GM12873 (cell line): ENCODE data around the gene MYO5C.

Experiments used
- TF ChIP-seq, protein P1 (sequence below): IDR thresholded peaks from 2 replicates; pipeline ENCODE4 v1.5.1; 2012; ENCODE audit warnings: low read depth, mild to moderate bottlenecking, moderate library complexity, low read length, control low read depth; ENCODE audit not compliant: insufficient read depth; ENCODE audit errors: missing control alignments

Gene MYO5C, protein sequence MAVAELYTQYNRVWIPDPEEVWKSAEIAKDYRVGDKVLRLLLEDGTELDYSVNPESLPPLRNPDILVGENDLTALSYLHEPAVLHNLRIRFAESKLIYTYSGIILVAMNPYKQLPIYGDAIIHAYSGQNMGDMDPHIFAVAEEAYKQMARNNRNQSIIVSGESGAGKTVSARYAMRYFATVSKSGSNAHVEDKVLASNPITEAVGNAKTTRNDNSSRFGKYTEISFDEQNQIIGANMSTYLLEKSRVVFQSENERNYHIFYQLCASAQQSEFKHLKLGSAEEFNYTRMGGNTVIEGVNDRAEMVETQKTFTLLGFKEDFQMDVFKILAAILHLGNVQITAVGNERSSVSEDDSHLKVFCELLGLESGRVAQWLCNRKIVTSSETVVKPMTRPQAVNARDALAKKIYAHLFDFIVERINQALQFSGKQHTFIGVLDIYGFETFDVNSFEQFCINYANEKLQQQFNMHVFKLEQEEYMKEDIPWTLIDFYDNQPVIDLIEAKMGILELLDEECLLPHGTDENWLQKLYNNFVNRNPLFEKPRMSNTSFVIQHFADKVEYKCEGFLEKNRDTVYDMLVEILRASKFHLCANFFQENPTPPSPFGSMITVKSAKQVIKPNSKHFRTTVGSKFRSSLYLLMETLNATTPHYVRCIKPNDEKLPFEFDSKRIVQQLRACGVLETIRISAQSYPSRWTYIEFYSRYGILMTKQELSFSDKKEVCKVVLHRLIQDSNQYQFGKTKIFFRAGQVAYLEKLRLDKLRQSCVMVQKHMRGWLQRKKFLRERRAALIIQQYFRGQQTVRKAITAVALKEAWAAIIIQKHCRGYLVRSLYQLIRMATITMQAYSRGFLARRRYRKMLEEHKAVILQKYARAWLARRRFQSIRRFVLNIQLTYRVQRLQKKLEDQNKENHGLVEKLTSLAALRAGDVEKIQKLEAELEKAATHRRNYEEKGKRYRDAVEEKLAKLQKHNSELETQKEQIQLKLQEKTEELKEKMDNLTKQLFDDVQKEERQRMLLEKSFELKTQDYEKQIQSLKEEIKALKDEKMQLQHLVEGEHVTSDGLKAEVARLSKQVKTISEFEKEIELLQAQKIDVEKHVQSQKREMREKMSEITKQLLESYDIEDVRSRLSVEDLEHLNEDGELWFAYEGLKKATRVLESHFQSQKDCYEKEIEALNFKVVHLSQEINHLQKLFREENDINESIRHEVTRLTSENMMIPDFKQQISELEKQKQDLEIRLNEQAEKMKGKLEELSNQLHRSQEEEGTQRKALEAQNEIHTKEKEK (N-terminal part only)

DNA sequence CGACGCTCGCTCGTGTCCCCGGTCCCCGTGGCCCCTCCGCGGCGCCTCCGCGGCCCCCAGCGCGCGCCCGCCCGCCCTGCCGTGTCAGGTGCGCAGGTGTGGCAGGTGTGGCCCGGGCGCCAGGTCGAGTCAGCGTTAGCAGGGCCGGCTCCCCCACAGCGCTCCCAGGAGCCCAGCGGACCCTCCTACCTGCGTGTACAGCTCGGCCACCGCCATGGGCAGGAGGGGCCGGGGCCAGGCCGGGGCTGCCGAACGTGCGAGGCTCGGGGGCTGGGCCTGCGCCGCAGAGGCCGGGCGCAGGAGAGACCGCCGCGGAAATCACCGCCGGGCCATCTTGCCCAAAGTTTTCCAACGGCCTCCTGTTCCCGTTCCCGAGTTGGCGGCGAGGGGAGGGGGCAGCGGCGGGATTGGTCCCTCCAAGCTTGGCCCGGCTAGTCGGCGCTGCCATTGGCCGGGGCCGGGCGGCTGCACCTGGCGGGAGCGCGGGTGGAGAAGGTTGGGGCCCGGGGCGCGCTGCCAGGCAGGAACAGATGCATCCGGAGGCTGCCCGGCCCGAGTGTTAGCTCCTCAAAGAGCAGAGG, at the start of gene MYO5C:
Gene MYO5C (minus strand): TSS at position 384 of the 581 bp plus-strand sequence. CDS start 168 bp downstream, at position 216.
- TF ChIP-seq, protein P1, sequence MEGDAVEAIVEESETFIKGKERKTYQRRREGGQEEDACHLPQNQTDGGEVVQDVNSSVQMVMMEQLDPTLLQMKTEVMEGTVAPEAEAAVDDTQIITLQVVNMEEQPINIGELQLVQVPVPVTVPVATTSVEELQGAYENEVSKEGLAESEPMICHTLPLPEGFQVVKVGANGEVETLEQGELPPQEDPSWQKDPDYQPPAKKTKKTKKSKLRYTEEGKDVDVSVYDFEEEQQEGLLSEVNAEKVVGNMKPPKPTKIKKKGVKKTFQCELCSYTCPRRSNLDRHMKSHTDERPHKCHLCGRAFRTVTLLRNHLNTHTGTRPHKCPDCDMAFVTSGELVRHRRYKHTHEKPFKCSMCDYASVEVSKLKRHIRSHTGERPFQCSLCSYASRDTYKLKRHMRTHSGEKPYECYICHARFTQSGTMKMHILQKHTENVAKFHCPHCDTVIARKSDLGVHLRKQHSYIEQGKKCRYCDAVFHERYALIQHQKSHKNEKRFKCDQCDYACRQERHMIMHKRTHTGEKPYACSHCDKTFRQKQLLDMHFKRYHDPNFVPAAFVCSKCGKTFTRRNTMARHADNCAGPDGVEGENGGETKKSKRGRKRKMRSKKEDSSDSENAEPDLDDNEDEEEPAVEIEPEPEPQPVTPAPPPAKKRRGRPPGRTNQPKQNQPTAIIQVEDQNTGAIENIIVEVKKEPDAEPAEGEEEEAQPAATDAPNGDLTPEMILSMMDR = no peak

DNA sequence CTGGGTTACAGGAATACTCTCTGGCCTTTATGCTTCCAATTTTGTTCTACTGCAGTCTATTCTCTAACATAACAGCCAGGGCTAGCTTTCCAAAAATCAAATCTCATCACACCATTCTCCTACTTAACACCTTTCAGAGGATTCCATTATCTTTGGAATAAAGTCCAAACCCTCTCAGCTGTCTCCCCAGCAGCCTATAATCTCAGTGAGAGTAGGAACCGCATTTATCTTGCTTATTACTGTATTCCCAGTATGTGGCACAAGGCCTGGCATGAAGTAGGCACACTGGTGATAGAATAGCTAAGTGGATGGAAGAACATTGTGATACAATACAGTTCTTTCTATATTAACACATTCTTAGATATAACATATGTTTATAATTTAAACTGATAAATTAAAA, 49.0 kb upstream of the MYO5C start:
- TF ChIP-seq, protein P1 = no peak

DNA sequence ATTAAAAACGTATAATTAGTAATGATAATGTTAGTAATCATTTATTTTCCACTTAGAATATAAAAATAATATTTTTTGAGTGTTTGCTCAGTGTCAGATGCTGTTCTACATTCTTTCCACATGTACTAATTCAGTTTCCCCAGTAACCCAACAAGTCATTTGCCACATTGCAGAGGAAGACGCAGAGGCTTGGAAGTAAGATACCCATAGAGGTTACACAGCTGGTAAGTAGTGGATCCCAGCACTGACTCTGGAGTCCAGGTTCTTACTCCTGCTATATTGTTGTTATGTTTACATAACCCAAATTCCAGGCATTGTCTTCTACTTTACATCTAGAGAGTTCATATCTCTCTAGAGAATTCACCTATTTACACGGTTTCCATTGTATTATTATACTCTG, 48.2 kb upstream of the MYO5C start:
- TF ChIP-seq, protein P1 = no peak

DNA sequence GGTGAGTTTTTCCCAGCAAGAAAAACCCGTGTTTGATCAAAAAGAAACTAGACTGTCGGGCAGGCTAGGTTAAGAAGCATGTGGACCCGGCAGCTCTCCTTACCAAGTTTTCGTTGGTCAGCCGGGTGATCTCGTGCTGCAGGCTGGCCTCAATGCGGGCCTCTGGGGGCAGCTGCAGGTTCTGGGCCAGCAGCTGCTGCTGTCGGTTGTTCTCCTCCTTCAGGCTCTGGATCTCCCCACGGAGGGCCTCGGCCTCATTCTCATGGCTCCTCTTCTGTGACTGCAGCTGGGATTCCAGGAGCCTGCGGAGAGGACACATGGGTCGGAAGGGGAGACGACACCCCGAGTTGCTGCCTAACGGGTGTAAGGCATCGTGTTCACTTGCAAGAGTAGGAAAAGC, 44.5 kb upstream of the MYO5C start:
- TF ChIP-seq, protein P1 = no peak

DNA sequence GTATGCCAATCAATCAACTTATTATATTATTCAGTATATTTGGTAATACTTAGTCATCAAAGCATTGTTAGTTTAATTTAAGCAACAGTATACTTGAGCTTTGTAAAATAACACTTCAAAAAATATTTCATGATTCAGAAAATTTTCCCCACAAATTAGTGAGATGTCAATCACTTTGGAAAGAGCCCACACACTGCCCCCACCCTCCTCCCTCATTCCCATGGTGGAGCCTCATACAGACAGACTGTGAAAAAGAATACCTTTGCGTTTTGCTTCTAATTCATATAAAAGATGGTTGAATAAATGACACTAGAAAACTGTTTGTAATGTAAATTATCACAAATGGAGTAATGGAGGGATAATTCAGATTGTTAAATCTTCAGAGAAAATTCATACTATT, 43.3 kb upstream of the MYO5C start:
- TF ChIP-seq, protein P1 = no peak

DNA sequence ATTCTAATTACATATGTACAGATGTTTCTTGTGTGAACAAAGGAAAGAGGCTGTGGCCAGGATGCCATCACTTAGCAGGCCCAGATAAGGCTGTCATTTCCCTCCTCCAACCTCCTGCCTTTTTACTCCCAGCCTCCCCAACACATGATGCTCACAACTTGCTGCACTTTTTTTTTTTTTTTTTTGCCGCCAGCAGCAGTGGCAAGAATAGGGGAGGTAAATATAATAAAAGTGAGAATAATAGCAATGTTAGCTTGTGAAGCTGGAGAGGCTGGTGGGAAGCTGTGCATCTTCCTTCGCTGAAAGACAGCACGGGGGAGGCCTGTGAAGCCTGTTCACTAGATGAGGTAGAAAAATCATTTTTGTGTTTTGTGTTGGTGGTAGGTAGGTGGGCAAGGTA, 42.5 kb upstream of the MYO5C start:
- TF ChIP-seq, protein P1 = no peak
